Activated CD4-positive, alpha-beta T cell treated with anti-CD3 and anti-CD28 coated beads, Interleukin-2, amount 50 U/mL, for 48 hours (primary cell): ENCODE measurements around the gene RNF215.
"Not testable (repeated sequence)": the region's sequence is repeated elsewhere in the genome, so short reads cannot be mapped to it uniquely, and the experiment has no call there.

ENCODE experiments used
- DNase-seq, 2 experiments: peaks; one replicate each; pipeline ENCODE4 v3.0.0-alpha.2; 2020

Gene RNF215

DNA sequence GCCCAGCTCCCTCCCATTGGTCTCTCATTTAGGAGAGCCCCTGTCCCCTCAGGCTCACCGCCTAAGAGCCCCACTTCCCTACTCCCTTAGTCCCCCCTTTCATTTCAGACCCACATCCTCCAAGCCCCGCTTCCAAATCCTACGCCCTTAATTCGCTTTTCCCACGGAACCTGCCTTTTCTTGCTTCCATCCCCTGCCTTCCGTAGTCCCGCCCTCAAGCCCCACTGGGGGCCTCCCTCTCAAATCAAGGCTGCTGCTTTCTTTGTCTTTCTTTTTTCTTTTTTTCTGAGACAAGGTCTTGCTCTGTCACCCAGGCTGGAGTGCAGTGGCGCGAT is 30.0 kb downstream of the RNF215 start:
- DNase-seq, result no peak

DNA sequence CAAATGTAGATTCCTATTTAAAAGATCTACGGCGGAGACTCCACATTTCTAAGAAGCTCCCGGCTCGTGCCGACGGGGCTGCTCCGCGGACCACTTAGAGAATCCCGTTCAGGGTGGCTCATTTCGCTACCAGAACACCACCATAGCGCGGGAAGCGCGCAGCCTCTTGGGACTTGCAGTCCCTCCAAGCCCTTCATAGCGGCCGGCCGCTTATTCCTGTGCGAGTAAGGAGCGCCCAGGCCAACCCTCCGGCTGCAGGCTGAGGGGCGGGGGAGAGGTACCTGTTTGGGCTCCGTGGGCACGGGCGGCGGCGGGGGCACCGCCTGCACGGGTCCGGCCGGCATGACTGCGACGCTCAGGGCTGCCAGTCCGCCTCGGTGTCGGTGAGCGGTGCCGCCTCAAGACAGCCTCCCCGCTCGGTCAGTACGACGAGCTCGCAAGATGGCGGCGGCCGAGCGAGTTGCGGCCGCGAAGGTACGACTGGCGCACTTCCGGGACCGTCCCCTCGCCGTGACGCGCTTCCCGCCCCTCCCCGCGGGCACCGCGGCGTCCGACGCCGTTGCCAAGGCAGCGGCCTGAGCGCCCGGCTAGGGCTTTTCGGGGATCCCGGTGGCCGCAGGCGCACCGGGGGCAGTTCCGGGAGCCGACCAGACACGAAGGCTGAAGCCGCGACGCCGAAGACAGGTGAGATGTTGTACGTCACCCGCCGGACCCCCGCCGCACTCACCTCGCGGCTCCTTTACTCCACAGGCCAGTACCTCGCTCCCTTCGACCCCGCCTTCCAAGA is 30.6 kb downstream of the RNF215 start, which contains the start of the genes CCDC157 and SF3A1:
Gene CCDC157, plus strand, starts transcription at position 559 of the 787 bp plus-strand sequence. CDS start 8,994 bp downstream, outside the sequence.
Gene SF3A1, minus strand, starts transcription at position 446 of the 787 bp plus-strand sequence. Its CDS starts 102 bp downstream, at position 344.
- peak; percentile 85 to 87 for DNase-seq

GRCh38 chr22:30354644-30355043 is 32.6 kb downstream of the RNF215 start:
- no peak for DNase-seq

DNA sequence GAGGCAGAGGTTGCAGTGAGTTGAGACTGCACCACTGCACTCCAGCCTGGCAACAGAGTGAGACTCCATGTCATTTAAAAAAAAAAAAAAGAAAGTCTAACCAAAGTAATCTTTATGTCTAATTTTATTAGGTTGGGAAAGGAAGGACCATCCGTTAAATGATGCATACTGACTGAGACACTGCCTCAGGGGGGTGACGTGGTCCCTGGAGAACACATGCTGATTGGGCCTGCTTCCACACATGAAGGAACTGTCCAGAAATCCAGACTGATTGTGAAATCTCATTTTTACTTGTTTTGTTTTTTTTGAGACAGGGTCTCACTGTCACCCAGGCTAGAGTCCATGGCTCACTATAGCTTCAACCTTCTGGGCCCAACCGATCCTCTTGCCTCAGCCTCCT is 36.0 kb downstream of the RNF215 start:
- DNase-seq, result no peak

- DNase-seq, result no peak
Measured at GRCh38 chr22:30348809-30349208, 38.4 kb downstream of the RNF215 start.

GRCh38 chr22:30348404-30348803 is 38.8 kb downstream of the RNF215 start:
- peak in 1 of 2 experiments; percentile 34 for DNase-seq

DNA sequence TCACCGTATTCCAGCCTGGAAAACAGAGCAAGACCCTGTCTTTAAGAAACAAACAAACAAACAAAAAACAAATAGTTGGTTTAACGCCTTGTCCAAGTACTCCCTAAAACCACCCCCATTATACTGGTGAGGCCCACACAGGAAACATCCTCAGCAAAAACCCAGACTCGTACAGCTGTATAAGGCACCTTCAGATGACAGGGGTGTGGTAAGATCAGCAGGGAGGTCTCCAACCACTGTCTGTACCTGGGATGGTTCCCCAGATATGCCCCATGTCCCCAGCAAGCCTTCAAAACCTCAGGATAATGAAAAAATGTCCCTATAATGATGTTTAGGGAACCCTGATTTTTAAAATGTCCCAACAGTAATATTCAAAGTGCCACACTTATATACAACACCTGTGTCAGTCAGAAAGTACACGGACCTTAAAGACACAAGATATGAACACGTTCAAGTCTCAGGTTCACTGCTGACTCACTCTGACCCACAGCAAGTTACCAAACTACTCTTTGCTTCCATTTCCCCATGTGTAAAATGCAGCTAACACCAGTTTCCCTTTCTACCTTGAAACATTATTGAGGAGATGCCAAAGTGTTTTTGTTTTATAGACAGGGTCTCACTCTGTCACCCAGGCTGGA is 39.8 kb downstream of the RNF215 start:
- DNase-seq, result no peak

GRCh38 chr22:30344447-30345200 is 42.6 kb downstream of the RNF215 start:
- peak; percentile 64 to 79 for DNase-seq

GRCh38 chr22:30340911-30341685 is 46.1 kb downstream of the RNF215 start:
- DNase-seq, result no peak

DNA sequence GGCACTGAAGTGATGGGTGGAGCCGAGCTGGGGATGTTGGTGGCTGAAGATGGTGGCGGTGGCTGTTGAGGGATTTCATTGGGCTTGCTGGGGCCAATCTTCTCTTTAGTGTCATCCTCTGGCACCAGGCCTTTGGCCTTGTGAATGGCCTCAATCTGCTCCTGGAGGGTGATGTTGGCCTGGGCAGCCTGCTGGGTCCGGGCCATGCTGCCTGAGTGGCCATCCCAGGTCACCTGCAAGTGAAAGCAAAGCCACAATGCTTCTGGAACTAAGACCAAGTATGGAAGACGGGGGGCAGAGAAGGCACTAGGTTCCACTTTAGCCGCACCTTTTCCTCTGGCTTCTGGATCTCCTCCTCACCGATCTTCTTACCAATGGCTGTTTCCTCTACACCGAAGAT is 48.4 kb downstream of the RNF215 start:
- DNase-seq, result no peak

GRCh38 chr22:30338341-30338740 is 48.9 kb downstream of the RNF215 start:
- not testable (repeated sequence) for DNase-seq

- no peak for DNase-seq
Measured at GRCh38 chr22:30337461-30337778, 49.8 kb downstream of the RNF215 start.

GRCh38 chr22:30336752-30337460 is 50.3 kb downstream of the RNF215 start:
- no peak for DNase-seq

DNA sequence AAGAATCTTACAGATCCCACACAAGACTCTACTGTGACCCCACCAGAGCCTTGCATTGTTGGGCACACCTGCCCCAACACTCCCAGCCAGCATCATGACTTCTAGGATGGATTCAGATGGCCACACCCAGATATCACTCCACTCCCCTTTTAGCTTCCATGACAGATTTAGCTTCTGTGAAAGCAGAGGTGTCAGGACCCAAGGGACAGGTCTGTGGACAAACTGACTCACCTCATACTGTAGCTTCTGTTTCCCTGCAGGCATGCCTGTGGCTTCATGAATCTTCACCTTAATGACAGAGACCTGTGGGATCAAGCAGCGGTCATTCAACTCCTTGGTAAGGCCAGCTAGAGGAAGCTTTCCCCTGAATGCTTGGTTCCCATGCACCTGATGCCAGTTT is 52.0 kb downstream of the RNF215 start:
- DNase-seq, result no peak

- DNase-seq, result no peak
Measured at GRCh38 chr22:30334646-30335045, 52.6 kb downstream of the RNF215 start.

- peak in 1 of 2 experiments; percentile 51 for DNase-seq
Measured at GRCh38 chr22:30333707-30334087, 53.5 kb downstream of the RNF215 start.

GRCh38 chr22:30332994-30333706 is 54.1 kb downstream of the RNF215 start:
- DNase-seq, result no peak

- DNase-seq, result no peak
Measured at GRCh38 chr22:30332551-30332950, 54.7 kb downstream of the RNF215 start.
